Measurements from ENCODE around the gene SLC22A23. TPM values are rescaled to one million over a fixed set of nuclear protein-coding genes. Genes with fewer than 3 reads are reported as not detected.

Gene SLC22A23
- total and polyA plus RNA-seq, 2 experiments from 2014 or later: 15.7 to 24.9 TPM

DNA sequence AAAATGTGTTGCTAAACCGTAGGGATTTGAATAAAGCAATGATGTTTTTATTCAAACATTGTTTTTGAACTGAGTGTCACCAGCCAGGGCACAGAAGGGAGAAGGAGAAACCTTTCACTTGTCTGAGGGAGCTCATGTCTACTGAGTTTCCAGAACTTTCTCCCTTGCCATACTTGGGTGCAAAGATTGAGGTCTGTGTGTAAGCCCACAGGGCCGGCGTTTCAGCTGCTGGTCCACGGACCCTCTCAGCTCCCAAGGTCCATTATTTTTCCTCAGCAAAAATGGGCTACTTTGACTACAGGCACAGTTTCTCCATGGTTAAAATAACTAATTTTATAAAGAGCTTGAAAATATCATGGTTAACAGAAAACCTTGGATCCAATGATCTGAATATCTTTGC, 165.5 kb downstream of the SLC22A23 start:
- TF ChIP-seq, protein P1, sequence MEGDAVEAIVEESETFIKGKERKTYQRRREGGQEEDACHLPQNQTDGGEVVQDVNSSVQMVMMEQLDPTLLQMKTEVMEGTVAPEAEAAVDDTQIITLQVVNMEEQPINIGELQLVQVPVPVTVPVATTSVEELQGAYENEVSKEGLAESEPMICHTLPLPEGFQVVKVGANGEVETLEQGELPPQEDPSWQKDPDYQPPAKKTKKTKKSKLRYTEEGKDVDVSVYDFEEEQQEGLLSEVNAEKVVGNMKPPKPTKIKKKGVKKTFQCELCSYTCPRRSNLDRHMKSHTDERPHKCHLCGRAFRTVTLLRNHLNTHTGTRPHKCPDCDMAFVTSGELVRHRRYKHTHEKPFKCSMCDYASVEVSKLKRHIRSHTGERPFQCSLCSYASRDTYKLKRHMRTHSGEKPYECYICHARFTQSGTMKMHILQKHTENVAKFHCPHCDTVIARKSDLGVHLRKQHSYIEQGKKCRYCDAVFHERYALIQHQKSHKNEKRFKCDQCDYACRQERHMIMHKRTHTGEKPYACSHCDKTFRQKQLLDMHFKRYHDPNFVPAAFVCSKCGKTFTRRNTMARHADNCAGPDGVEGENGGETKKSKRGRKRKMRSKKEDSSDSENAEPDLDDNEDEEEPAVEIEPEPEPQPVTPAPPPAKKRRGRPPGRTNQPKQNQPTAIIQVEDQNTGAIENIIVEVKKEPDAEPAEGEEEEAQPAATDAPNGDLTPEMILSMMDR (IDR thresholded peaks at IDR 0.05; ENCODE audit: low read depth, low read length): no peak
- Histone ChIP-seq H3K27ac (no peak overlapping the region), H3K27me3 (no peaks in the 10 kb centered on the region), H3K36me3 (no peaks in the 10 kb centered on the region), H3K4me3 (no peak overlapping the region), H3K9me3 (ENCODE audit: low read depth) (no peaks in the 10 kb centered on the region), H3K4me1 (ENCODE audit: low read depth) (peaks cover 35% of the 10 kb centered on the region)
- no peak for DNase-seq (ENCODE audit: low read depth in 1 of 2, low spot score in 1 of 2)

GRCh38 chr6:3290931-3291211, 166.0 kb downstream of the SLC22A23 start:
- Histone ChIP-seq H3K36me3 (no peaks in the 10 kb centered on the region), H3K4me3 (no peak overlapping the region), H3K27ac (no peak overlapping the region), H3K9me3 (ENCODE audit: low read depth) (no peaks in the 10 kb centered on the region), H3K27me3 (no peaks in the 10 kb centered on the region), H3K4me1 (ENCODE audit: low read depth) (peaks cover 35% of the 10 kb centered on the region)
- TF ChIP-seq, protein P1 (IDR thresholded peaks at IDR 0.05; ENCODE audit: low read depth, low read length): no peak
- no peak for DNase-seq (ENCODE audit: low read depth in 1 of 2, low spot score in 1 of 2)

DNA sequence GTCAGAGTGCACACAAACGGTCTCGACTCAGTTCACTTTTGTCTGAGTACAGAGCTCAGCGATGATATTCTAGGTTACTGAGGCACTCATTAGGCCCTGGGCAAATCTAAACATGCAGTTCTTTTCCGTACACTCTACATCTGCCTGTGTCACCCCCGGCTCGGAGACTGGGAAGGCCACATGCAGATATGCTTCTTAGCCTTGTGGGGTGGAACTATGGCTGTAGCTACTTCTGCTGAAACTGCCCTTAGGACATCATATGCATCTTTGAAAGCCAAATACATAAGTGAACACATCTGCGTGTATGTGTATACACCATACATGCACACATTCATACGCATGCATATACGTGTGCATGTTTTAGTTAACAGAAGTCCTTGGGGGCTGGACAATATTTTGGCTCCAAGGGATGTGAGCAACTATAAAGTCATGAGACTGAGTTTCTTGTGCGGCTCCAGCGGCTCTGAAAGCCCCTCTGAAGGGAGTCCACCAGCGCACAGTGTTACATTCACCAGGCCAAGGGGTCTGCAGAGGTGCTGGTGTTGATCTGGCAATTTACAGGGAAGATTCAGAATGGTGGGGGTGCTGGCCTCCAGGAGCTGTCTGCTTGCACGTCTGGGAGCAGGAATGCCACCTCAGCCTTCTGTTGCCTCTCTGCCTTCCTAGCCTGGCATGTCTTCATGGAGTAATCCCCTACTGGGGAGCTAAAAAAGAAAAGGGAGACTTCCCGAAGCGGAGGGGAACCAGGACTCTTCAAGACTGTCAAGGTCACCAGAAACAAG, 166.5 kb downstream of the SLC22A23 start:
- no peak for DNase-seq (ENCODE audit: low read depth in 1 of 2, low spot score in 1 of 2)
- peaks cover 35% of the 10 kb centered on the region for H3K4me1 ChIP-seq (ENCODE audit: low read depth)

DNA sequence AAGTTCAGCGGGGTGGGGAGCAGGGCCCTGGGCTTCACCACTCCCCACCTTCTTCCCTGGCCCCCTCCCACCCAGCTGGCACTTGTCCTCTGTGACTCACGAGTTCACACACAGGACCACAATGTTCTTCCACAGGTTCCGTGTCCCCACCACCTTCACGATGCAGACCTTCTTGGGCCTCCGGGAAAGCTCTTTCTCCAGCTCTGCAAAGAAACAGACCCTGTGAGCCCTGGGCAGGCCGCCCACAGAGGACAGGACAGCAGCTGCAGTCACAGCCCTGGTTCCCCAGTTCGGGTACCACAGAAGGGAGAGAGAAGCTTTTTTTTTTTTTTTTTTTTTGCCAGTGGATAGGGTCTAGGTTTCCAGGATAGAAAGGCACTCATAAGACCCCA, 167.2 kb downstream of the SLC22A23 start:
- H3K27ac ChIP-seq: no peak overlapping the region
- no peak for DNase-seq (ENCODE audit: low read depth in 1 of 2, low spot score in 1 of 2)
- no peaks in the 10 kb centered on the region for H3K27me3 ChIP-seq
- H3K4me3 ChIP-seq: no peak overlapping the region
- TF ChIP-seq, protein P1 (IDR thresholded peaks at IDR 0.05; ENCODE audit: low read depth, low read length): no peak
- H3K4me1 ChIP-seq (ENCODE audit: low read depth): peaks cover 30% of the 10 kb centered on the region
- H3K36me3 ChIP-seq: no peaks in the 10 kb centered on the region
- no peaks in the 10 kb centered on the region for H3K9me3 ChIP-seq (ENCODE audit: low read depth)

More for the DNA sequence above, 166.5 kb downstream of the SLC22A23 start:
- Histone ChIP-seq H3K9me3 (ENCODE audit: low read depth) (no peaks in the 10 kb centered on the region), H3K36me3 (no peaks in the 10 kb centered on the region), H3K27me3 (no peaks in the 10 kb centered on the region), H3K4me3 (no peak overlapping the region), H3K27ac (no peak overlapping the region)
- TF ChIP-seq, protein P1 (IDR thresholded peaks at IDR 0.05; ENCODE audit: low read depth, low read length): no peak

- H3K4me3 ChIP-seq: no peak overlapping the region
- H3K27me3 ChIP-seq: no peaks in the 10 kb centered on the region
- no peaks in the 10 kb centered on the region for H3K9me3 ChIP-seq (ENCODE audit: low read depth)
- no peaks in the 10 kb centered on the region for H3K36me3 ChIP-seq
- H3K4me1 ChIP-seq (ENCODE audit: low read depth): peaks cover 23% of the 10 kb centered on the region
- DNase-seq (ENCODE audit: low read depth in 1 of 2, low spot score in 1 of 2): no peak
- TF ChIP-seq, protein P1 (IDR thresholded peaks at IDR 0.05; ENCODE audit: low read depth, low read length): no peak
- no peak overlapping the region for H3K27ac ChIP-seq
Observed at GRCh38 chr6:3288711-3289663, 167.9 kb downstream of the SLC22A23 start.

Data from cardiac muscle cell (in vitro differentiated cells and primary cell).